ENCODE measurements around the gene ADAMTS12. TPM values are rescaled to one million over a fixed set of nuclear protein-coding genes. Genes with fewer than 3 reads are reported as not detected.

The ADAMTS12 gene
- total and polyA plus RNA-seq, 9 of the 15 experiments (the other 6 are each of a cell fraction or from before 2014, with no cell fraction given) = 0.11 TPM; not detected in 8

DNA sequence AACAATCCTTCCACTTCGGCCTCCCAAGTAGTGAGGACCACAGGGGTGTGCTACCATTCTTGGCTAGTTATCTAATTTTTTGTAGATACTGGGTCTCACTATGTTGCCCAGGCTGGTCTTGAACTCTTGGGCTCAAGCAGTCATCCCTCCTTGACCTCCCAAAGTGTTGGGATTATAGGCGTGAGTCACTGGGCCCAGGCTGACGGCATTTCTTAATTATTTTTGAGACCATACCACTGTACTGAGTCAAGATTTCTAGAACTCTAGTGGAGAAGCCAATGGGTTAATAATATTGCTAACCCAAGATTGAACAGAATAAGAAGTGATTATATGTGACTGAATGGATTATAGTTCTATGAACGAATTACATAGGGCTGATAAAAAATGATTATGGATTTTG, 384.4 kb downstream of the ADAMTS12 start:
- WGBS (ENCODE audit: insufficient coverage, low coverage, missing lambda C conversion rate) = 1% methylated on average over 4 of the region's 4 CpGs
- intact Hi-C loops (cut with micrococcal nuclease) = no loop called here
- CTCF ChIA-PET (ENCODE audit: low intra/inter-chr PET ratio) = no interaction called here
- no TSS peak for BruUV-seq (replicated peaks)
- no peaks in the 10 kb centered on the region for H3K79me2 ChIP-seq (ENCODE audit: control insufficient read depth, insufficient read depth, low read length)
- H3K4me2 ChIP-seq (ENCODE audit: insufficient read depth, low read length) = no peak overlapping the region
- H3K27ac ChIP-seq (ENCODE audit: extremely low read depth, low read depth, low read length) = no peak overlapping the region
- no peaks in the 10 kb centered on the region for H3K4me1 ChIP-seq (replicated peaks in 1 of 2; ENCODE audit: control insufficient read depth in 2 of 2, insufficient read depth in 2 of 2, low read length in 2 of 2)
- H3K4me3 ChIP-seq = no peak overlapping the region
- H3K27me3 ChIP-seq (ENCODE audit: control insufficient read depth in 2 of 2, insufficient read depth in 2 of 2, low read length in 2 of 2) = peaks cover 3 to 7% of the 10 kb centered on the region in 2 experiments; a peak in 3 of 5 replicates
- no peak overlapping the region for H2AFZ ChIP-seq (ENCODE audit: low read depth, low read length)
- no peaks in the 10 kb centered on the region for H3K9me3 ChIP-seq (replicated peaks; ENCODE audit: control insufficient read depth, insufficient read depth, low read depth, low read length)
- in situ Hi-C loops (cut with MboI) = no loop called here
- H3K36me3 ChIP-seq (ENCODE audit: control insufficient read depth, insufficient read depth, low read length) = no peaks in the 10 kb centered on the region
- TF ChIP-seq GABPB2 (CRISPR knock-in tag; conservative IDR thresholded peaks at IDR 0.05) (no peak), ZNF23 (CRISPR knock-in tag; IDR thresholded peaks at IDR 0.05) (no peak), PTBP1 (IDR thresholded peaks at IDR 0.05; ENCODE audit: low read depth, low read length) (no peak), U2AF1 (optimal IDR thresholded peaks at IDR 0.05; ENCODE audit: low read depth, low read length) (no peak), PCBP2 (IDR thresholded peaks at IDR 0.05; ENCODE audit: low read depth, low read length, poor library complexity, severe bottlenecking) (no peak), RAD51 (IDR thresholded peaks at IDR 0.05; ENCODE audit: borderline replicate concordance, low read depth) (no peak), TBP (optimal IDR thresholded peaks at IDR 0.05; ENCODE audit: low read depth, low read length) (no peak), MCM5 (IDR thresholded peaks at IDR 0.05; ENCODE audit: low read depth) (no peak), MTF1 (CRISPR knock-in tag; IDR thresholded peaks at IDR 0.05; ENCODE audit: borderline replicate concordance) (no peak), MEF2A (IDR thresholded peaks at IDR 0.05; ENCODE audit: control insufficient read depth, low read depth, low read length) (no peak)
- TF ChIP-seq, protein P1, sequence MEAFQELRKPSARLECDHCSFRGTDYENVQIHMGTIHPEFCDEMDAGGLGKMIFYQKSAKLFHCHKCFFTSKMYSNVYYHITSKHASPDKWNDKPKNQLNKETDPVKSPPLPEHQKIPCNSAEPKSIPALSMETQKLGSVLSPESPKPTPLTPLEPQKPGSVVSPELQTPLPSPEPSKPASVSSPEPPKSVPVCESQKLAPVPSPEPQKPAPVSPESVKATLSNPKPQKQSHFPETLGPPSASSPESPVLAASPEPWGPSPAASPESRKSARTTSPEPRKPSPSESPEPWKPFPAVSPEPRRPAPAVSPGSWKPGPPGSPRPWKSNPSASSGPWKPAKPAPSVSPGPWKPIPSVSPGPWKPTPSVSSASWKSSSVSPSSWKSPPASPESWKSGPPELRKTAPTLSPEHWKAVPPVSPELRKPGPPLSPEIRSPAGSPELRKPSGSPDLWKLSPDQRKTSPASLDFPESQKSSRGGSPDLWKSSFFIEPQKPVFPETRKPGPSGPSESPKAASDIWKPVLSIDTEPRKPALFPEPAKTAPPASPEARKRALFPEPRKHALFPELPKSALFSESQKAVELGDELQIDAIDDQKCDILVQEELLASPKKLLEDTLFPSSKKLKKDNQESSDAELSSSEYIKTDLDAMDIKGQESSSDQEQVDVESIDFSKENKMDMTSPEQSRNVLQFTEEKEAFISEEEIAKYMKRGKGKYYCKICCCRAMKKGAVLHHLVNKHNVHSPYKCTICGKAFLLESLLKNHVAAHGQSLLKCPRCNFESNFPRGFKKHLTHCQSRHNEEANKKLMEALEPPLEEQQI (IDR thresholded peaks at IDR 0.05) = no peak
- no peak for DNase-seq (ENCODE audit: extremely low read depth in 1 of 4, low spot score in 3 of 4)
- H3K9ac ChIP-seq (ENCODE audit: insufficient read depth in 1 of 2, low read depth in 2 of 2, low read length in 2 of 2) = no peak overlapping the region
- POLR2A ChIA-PET = interaction anchor here (1.3 kb wide), 1 partner anchor 16 kb away, joined by 3 read pairs; no protein-coding TSS in a partner anchor
- ATAC-seq = no peak
- no peaks in the 10 kb centered on the region for H4K20me1 ChIP-seq (replicated peaks; ENCODE audit: control insufficient read depth, insufficient read depth, low read length)
- no peak for FAIRE-seq
- no peaks in the 10 kb centered on the region for H3K9me1 ChIP-seq (ENCODE audit: control insufficient read depth, insufficient read depth, low read length)
